SU-DHL-6 (cell line): Measurements from ENCODE around the gene GJB1.

ENCODE experiments used
- CTCF ChIP-seq: fragments of 200-600 bp; sonication (generic); IDR thresholded peaks from one replicate; pipeline ENCODE4 v1.5.1; 2017; ENCODE audit warnings: antibody characterized with exemption, mild to moderate bottlenecking, low read length, moderate library complexity; ENCODE audit not compliant: insufficient read depth, poor library complexity, severe bottlenecking
- EZH2phosphoT487 ChIP-seq: fragments of 200-600 bp; sonication (generic), shearing (Covaris generic); conservative IDR thresholded peaks from 2 replicates; pipeline ENCODE4 v1.6.1; 2018; ENCODE audit warnings: mild to moderate bottlenecking, antibody characterized with exemption, low read length, moderate library complexity, mixed read lengths

- TF ChIP-seq CTCF (no peak), EZH2phosphoT487 (no peak)
Observed at GRCh38 chrX:71254092-71254963, 31.3 kb downstream of the GJB1 start, which contains the start of gene ZMYM3.
